ENCODE results near the gene HES1.
"Not testable (repeated sequence)": the region's sequence is repeated elsewhere in the genome, so short reads cannot be mapped to it uniquely, and the experiment has no call there.

HES1 gene

DNA sequence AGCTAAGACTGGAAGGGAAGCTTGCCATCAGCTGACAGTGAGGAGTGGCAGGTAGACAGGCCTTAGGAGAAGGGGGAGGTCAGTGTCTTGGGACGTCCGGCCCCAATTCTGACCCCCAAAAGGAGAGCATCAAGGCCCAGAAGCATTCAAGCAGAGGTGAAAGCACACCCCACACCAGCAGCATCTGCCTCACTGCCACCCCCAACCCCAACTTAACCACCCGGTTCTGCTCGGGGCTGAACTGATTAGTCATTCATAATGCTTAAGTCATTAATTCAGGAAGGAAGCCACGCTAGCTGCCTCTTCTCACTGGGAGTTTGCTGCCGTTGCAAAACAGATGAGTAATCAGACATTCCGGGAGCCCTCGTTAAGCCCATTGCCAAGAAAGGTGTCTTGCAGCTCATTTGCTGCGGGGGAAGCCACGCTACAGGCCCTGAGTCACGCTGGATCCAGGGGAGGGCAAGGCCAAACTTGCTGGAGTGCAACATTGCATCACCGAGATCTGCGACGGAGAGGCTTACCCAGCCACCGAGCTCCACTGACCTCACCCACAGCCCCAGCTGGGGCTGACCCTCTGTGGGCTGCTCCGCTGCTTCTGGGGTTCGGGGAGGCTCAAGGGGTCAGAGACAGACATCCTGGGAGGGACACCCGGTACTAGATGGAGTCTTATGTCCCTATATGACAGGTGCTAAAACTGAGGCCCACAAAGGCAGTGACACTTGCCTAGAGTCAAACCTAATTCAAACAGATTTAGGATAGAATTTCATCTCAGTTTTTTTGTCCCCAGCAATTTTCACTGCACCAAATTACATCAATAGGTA, 46.4 kb upstream of the HES1 start:
- H3K27ac ChIP-seq, result no peak overlapping the region
- no peak overlapping the region for H3K4me2 ChIP-seq
- H3K27me3 ChIP-seq (ENCODE audit: insufficient read depth, low read depth), result no peaks in the 10 kb centered on the region
- no peaks in the 10 kb centered on the region for H4K20me1 ChIP-seq (ENCODE audit: insufficient read depth)
- no peaks in the 10 kb centered on the region for H3K79me2 ChIP-seq (ENCODE audit: insufficient read depth, low read depth)
- TF ChIP-seq, protein P1, sequence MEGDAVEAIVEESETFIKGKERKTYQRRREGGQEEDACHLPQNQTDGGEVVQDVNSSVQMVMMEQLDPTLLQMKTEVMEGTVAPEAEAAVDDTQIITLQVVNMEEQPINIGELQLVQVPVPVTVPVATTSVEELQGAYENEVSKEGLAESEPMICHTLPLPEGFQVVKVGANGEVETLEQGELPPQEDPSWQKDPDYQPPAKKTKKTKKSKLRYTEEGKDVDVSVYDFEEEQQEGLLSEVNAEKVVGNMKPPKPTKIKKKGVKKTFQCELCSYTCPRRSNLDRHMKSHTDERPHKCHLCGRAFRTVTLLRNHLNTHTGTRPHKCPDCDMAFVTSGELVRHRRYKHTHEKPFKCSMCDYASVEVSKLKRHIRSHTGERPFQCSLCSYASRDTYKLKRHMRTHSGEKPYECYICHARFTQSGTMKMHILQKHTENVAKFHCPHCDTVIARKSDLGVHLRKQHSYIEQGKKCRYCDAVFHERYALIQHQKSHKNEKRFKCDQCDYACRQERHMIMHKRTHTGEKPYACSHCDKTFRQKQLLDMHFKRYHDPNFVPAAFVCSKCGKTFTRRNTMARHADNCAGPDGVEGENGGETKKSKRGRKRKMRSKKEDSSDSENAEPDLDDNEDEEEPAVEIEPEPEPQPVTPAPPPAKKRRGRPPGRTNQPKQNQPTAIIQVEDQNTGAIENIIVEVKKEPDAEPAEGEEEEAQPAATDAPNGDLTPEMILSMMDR (conservative IDR thresholded peaks at IDR 0.05; ENCODE audit: low read depth, low read length), result no peak
- no peak overlapping the region for H2AFZ ChIP-seq (ENCODE audit: low read depth)
- no peaks in the 10 kb centered on the region for H3K36me3 ChIP-seq (ENCODE audit: insufficient read depth)
- peaks cover 5% of the 10 kb centered on the region for H3K4me1 ChIP-seq (ENCODE audit: low read depth, poor library complexity, severe bottlenecking)
- no peak overlapping the region for H3K4me3 ChIP-seq (IDR thresholded peaks at IDR 0.05; ENCODE audit: insufficient read depth, low read depth, low read length)
- no peak overlapping the region for H3K9ac ChIP-seq

DNA sequence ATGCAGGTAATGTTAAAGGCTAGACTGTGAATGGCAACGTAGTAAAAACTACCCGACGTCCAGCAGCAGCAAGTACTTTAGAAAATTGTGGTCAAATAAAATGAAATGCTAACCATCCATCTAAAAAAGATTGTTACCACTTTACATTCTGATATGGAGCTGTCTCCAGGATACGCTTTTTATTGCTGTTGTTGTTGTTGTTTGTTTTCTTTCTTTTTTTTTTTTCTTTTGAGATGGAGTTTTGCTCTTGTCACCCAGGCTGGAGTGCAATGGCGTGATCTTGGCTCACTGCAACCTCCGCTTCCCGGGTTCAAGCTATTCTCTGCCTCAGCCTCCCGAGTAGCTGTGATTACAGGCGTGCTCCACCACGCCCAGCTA, 45.8 kb upstream of the HES1 start:
- H4K20me1 ChIP-seq (ENCODE audit: insufficient read depth); H3K4me1 ChIP-seq (ENCODE audit: low read depth, poor library complexity, severe bottlenecking); H3K36me3 ChIP-seq (ENCODE audit: insufficient read depth); H3K27ac ChIP-seq; H3K4me3 ChIP-seq (IDR thresholded peaks at IDR 0.05; ENCODE audit: insufficient read depth, low read depth, low read length); H3K4me2 ChIP-seq; H2AFZ ChIP-seq (ENCODE audit: low read depth); H3K9ac ChIP-seq; H3K79me2 ChIP-seq (ENCODE audit: insufficient read depth, low read depth); H3K27me3 ChIP-seq (ENCODE audit: insufficient read depth, low read depth): not testable (repeated sequence)

DNA sequence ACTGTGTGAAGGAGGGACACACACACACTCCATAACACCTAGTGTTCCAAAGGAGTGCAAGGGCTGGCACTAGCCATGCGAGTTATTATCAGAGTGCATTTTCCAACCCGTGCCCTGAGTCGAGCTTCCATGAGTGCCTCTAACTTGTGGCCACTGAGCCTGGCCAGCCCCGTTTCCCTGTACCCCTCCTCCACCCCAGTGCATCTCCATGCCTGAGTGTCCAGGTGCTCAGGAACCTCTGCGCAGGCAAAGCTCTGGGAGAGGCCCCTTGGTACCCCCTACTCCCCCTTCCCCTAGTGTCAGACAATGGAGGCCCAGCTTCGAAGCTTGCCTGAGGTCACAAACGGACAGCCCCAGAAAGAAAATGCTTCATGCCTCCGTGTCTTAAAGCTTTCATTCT, 45.2 kb upstream of the HES1 start:
- H4K20me1 ChIP-seq (ENCODE audit: insufficient read depth), result no peaks in the 10 kb centered on the region
- TF ChIP-seq, protein P1 (conservative IDR thresholded peaks at IDR 0.05; ENCODE audit: low read depth, low read length), result no peak
- no peak overlapping the region for H2AFZ ChIP-seq (ENCODE audit: low read depth)
- no peak overlapping the region for H3K4me2 ChIP-seq
- H3K4me3 ChIP-seq (IDR thresholded peaks at IDR 0.05; ENCODE audit: insufficient read depth, low read depth, low read length), result no peak overlapping the region
- no peaks in the 10 kb centered on the region for H3K4me1 ChIP-seq (ENCODE audit: low read depth, poor library complexity, severe bottlenecking)
- no peaks in the 10 kb centered on the region for H3K79me2 ChIP-seq (ENCODE audit: insufficient read depth, low read depth)
- no peaks in the 10 kb centered on the region for H3K36me3 ChIP-seq (ENCODE audit: insufficient read depth)
- no peak overlapping the region for H3K9ac ChIP-seq
- H3K27ac ChIP-seq, result no peak overlapping the region
- H3K27me3 ChIP-seq (ENCODE audit: insufficient read depth, low read depth), result no peaks in the 10 kb centered on the region

DNA sequence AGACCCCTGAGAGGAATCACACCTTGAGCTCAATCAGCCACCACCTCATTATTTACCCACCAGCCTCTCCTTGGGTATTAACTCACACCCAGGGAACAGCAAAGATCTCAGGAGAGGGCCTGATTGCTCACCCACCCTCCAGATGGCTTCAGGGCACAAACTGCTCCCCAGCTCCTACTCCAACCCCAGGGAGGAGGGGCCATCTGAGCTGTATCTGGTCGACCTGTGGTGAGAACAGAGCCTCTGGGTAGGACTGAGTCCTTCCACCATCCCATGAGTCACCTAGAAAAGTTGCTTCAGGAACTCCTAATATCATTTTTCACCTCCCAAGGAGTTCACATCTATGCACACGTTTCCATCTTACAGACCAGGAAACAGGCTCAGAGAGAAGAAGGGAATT, 44.8 kb upstream of the HES1 start:
- Histone ChIP-seq H3K27me3 (ENCODE audit: insufficient read depth, low read depth) (no peaks in the 10 kb centered on the region), H3K27ac (no peak overlapping the region), H3K4me1 (ENCODE audit: low read depth, poor library complexity, severe bottlenecking) (no peaks in the 10 kb centered on the region), H3K79me2 (ENCODE audit: insufficient read depth, low read depth) (no peaks in the 10 kb centered on the region), H3K4me2 (no peak overlapping the region), H3K9ac (no peak overlapping the region), H3K4me3 (IDR thresholded peaks at IDR 0.05; ENCODE audit: insufficient read depth, low read depth, low read length) (no peak overlapping the region), H3K36me3 (ENCODE audit: insufficient read depth) (no peaks in the 10 kb centered on the region), H2AFZ (ENCODE audit: low read depth) (no peak overlapping the region), H4K20me1 (ENCODE audit: insufficient read depth) (no peaks in the 10 kb centered on the region)
- TF ChIP-seq, protein P1 (conservative IDR thresholded peaks at IDR 0.05; ENCODE audit: low read depth, low read length), result no peak

DNA sequence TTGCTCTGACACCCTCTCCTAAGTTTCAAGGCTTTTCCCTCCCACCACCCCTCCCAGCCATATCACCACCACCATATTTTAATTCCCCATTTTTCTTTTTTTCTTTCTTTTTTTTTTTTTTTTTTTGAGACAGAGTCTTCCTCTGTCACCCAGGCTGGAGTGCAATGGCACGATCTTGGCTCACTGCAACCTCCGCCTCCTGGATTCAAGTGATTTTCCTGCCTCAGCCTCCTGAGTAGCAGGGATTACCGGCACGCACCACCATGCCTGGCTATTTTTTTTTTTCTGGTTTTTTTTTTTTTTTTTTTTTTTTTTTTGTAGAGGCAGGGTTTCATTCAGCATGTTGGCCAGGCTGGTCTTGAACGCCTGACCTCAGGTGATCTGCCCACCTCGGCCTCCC, 44.1 kb upstream of the HES1 start:
- not testable (repeated sequence) for H3K4me1 ChIP-seq (ENCODE audit: low read depth, poor library complexity, severe bottlenecking); H3K4me3 ChIP-seq (IDR thresholded peaks at IDR 0.05; ENCODE audit: insufficient read depth, low read depth, low read length); H3K4me2 ChIP-seq; H3K27me3 ChIP-seq (ENCODE audit: insufficient read depth, low read depth); H2AFZ ChIP-seq (ENCODE audit: low read depth); H3K36me3 ChIP-seq (ENCODE audit: insufficient read depth); H3K9ac ChIP-seq; H3K27ac ChIP-seq; H4K20me1 ChIP-seq (ENCODE audit: insufficient read depth); H3K79me2 ChIP-seq (ENCODE audit: insufficient read depth, low read depth)

Measured in KMS-11 (cell line).